Iris pigment epithelial cell (primary cell): ENCODE results near the gene YEATS2.
A peak's percentile ranks its signal among the peaks of the same experiment; 100 is the strongest.
"Not testable (repeated sequence)": the region's sequence is repeated elsewhere in the genome, so short reads cannot be mapped to it uniquely, and the experiment has no call there.

Experiments used
- DNase-seq: peaks from one replicate; pipeline ENCODE4 v3.0.0-alpha.2; 2011; ENCODE audit warnings: low read depth

The YEATS2 gene

DNA sequence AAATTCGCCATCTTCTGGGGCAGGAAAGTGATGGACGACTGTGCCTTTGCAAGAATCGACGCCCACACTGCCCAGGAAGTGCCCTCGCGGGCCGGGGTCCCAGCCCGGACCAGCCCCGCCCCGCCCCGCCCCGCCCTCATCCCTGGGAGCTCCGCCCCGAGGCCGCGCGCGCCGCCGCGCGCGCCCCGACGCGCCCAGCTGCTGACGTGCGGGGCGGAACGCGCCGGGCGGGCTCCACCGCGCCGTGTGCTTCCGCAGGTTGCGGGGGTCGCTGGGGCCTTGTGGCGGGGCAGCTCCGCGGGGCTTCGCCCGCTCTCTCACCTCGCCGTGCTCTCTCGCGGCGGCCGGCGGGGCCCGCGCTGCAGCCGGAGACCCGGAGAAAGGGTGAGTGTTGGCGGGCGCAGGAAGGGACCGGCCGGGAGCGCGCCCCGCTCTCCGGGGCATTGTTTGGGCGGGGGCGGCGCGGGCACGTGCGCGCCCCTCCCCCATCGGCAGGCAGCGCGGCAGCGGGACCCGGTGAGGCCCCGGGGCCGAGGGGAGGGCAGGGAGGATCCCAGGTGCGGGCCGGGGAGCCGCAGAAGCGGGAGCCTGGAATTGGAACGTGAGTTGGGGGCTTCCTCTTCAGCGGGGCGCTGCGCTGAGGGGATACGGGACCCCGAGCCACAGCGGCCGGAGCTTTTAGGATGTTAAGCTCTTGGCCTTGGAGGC, at the start of gene YEATS2:
Gene YEATS2, plus strand, starts transcription at position 188 of the 708 bp plus-strand sequence. CDS start 17,366 bp downstream, outside the sequence.
- DNase-seq, result peak; percentile 56

GRCh38 chr3:183650554-183650953, 47.0 kb upstream of the YEATS2 start:
- peak; percentile 95 for DNase-seq

- no peak for DNase-seq
These were observed 44.2 kb upstream of the YEATS2 start for GRCh38 chr3:183653209-183654064.

DNA sequence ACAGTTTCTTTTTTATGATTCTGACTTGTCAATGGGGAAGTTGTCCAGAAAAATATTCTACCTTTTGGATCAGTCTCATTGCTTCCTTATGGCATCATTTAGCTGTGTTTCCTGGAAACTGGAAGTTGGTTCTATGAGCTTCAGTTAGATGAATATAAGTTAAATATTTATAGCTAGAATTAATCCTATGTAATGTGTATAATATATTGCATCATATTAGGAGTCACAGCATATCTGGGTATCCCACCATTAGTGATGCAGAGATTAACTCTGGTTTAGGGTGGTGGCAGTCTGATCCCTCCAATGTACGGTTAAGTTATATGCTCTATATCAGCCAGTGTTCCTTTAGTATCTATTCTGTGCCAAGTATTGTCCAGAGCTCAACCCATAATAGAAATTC, 42.9 kb upstream of the YEATS2 start:
- no peak for DNase-seq

DNA sequence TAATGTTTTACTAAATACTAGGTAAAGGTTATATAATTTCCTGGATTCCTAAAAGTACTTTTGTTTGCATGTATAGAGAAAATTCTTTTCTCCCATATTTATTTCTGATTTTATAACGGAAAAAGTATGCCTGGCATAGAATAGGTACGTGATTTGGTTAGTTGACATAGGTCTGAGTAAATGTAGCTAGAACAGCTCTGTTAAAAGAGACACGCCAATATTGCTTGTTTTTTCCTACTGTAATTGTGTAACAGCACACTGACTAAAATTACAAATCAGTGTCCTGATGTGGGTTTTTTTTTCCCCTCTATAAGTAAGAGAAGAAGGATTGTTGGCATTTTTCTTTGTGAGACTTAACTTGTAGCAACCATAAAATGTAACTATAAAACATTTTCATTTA, 35.5 kb upstream of the YEATS2 start:
- peak; percentile 40 for DNase-seq

GRCh38 chr3:183664913-183665381, 32.6 kb upstream of the YEATS2 start:
- DNase-seq, result peak; percentile 93

- no peak for DNase-seq
These were observed 17.5 kb upstream of the YEATS2 start for GRCh38 chr3:183680061-183680460.

GRCh38 chr3:183687705-183688104, 9.9 kb upstream of the YEATS2 start:
- no peak for DNase-seq

GRCh38 chr3:183688874-183689273, 8.7 kb upstream of the YEATS2 start:
- peak; percentile 44 for DNase-seq

- DNase-seq, result not testable (repeated sequence)
These were observed 8.0 kb upstream of the YEATS2 start for GRCh38 chr3:183689621-183690020.

- no peak for DNase-seq
These were observed 7.1 kb upstream of the YEATS2 start for GRCh38 chr3:183690402-183690995.

DNA sequence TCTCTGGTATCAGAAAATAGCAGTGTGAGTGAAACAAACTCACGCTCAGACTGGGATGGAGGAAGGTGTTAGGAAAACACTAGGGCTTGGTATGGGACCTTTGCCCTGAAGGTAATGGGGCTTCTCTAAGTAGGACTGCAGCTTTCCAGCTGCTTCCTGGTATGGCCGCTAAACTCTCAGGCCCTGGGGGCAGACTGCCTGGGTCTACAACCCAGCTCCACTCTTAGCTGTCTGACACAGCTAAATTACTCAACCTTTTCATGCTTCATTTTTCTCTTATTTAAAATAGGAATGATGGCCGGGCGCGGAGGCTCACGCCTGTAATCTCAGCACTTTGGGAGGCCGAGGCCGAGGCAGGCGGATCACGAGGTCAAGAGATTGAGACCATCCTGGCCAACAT, 5.2 kb upstream of the YEATS2 start:
- no peak for DNase-seq

DNA sequence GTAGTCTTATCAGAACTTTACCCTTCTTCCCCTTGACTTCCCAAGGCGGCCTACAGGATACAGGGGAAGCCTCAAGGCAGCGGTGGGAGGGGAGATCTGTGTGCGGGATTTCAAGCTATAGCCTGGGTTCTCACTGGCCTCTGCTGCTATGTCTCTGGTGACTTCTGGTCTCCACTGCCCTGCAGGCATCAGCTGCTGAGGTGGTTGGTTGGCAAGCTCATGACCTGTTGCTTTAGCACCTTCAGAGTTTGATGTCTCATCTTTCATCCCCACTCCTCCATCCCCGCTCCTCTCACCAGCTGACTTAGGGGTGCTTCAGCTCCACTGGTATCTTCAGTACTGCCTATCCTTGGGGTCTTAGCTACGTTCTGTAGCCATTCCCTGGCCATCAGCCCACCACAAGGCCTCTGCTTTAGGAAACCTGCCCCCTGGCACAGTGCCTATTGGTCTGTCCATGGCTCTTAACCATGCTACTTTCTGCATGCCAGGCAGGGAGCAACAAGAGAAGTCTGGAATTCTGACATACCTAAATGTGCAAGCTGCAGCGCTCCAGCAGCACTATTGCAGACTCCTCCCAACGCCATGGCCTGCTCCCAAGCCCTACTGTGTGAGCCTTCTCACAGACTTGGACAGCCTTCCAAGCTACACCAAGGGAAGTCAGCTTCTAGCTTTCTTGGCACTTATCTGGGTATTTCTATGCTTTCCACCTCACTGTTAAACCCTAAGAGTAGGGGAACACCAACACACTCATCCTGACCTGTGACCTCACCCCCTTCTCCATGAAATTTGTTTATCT, 1.8 kb upstream of the YEATS2 start:
- no peak for DNase-seq

DNA sequence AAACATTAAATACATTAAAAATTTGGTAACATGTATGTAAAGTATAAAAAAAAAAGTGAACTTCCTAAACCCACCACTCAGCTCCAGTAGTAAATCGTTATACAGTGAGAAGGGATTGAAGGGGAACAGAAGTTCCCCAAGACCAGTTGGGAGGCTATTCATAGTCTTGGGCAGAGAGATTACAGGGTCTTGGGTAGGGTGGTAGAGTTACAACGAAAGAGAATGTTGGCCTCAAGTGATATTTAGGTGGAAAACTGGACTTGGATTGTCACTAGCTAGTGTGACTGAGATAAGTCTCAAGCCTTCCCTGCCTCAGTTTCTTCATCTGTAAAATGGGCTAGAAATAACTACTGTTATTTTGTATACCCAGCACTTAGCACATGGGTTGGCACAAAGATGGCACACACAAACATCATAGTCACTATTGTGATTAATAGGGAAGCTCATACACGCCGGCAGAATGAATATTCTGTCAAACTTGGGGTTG, 431 bp upstream of the YEATS2 start:
- DNase-seq, result no peak

DNA sequence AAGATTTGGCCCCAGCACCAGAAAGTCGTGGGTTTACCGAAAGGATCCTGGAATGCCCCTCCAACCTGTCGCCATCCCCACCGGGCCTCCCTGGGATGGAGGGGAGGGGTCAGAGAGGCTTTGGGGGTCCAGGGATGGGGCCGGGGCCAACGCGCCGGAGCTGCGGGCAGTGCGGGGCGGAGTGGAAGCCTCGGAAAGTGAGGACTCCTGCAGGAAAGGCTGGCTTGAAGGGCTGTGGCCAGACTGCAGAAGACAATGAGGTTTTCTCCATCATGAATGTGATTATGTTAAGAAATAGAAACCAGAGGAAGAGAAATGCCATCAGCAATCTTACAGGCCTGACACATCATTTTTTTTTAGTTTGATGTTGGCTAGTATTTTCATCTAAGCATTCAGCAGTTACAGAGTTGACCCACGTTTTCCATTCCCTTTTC, 738 bp downstream of the YEATS2 start:
- peak; percentile 54 for DNase-seq

DNA sequence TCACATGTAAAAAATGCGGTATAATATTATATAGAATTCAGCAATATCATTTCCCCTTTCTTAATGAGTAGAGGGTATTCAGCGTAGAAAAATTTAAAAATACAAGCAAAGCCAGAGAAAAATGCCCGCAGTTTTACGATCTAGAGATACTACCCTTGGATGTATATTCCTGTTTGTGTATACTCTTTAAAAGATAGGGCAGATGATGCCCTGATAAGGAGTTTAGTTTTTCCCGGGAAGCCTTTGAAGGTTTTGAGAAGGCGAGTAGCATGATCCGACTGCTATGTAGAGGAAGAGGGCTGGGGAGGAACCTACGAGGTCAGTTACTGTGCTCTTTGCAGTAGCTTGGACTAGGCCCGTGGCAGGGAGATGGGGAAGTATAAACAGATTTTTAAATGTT, 1.2 kb downstream of the YEATS2 start:
- DNase-seq, result peak; percentile 41

- no peak for DNase-seq
These were observed 1.8 kb downstream of the YEATS2 start for GRCh38 chr3:183699238-183699947.

DNA sequence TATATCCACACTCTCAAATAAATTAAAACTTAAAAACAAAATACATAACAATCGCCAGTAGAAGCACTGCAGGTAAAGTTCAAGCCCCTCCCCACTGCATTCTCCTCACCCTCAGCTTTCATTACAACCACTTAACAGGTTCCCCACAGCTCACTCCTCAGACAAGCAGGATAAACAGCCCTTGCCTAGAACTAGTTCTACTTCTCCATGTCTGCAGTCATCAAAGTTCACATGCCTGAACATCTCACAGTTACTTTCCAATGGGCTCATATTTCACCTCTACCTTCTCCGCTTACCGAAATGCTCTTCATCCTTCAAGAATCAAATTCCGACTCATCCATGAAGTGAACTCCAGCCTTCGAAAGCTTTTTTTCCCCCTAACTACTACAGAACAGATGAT, 4.1 kb downstream of the YEATS2 start:
- no peak for DNase-seq

GRCh38 chr3:183703892-183704291, 6.3 kb downstream of the YEATS2 start:
- not testable (repeated sequence) for DNase-seq

DNA sequence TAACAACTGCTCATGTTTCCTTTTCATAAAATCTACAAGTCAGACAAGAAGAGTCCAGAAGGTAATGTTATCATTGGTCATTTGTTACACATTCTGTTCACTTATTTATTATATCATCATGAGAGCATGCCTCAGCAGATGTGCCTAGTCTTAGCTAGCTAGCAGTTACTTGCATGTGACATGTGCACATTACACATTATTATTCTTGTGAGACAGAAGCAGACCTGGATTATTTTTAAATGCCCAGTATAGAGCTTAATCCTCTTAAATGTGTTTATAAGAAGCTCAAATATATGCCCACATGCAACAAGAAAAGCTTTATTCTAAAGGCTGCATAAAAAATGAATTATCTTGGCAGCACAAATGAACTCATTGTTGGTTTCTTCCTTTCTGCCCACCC, 12.6 kb downstream of the YEATS2 start:
- DNase-seq, result no peak

GRCh38 chr3:183711516-183711915, 13.9 kb downstream of the YEATS2 start:
- peak; percentile 42 for DNase-seq
